SK-N-SH (cell line): ENCODE data around the gene DEFB129. TPM values are rescaled to one million over a fixed set of nuclear protein-coding genes. Genes with fewer than 3 reads are reported as not detected.

Experiments
- CTCF ChIA-PET: fragments of 300-600, 350-600 bp; formaldehyde crosslinking; extraction: SDS; loops from one replicate; lab custom pipeline; 2021; lab: Yijun Ruan, JAX
- POLR2A ChIA-PET: fragments of 350-600 bp; sonication (Branson Sonifier 250); formaldehyde crosslinking; extraction: SDS; loops from one replicate; lab custom pipeline; 2020; ENCODE audit warnings: antibody characterized with exemption, inconsistent platforms; lab: Yijun Ruan, JAX
- DNase-seq: peaks from one replicate; pipeline ENCODE4 v3.0.0; 2012
- H2AFZ ChIP-seq: fragments of 200-600 bp; sonication (generic); 2 replicates; pipeline ENCODE4 v1.8.1; 2016; ENCODE audit warnings: antibody characterized with exemption, mild to moderate bottlenecking, low read depth
- H3F3A ChIP-seq: fragments of 200-600 bp; sonication (generic); replicated peaks from 2 replicates; pipeline ENCODE3; 2016; ENCODE audit warnings: antibody characterized with exemption, mild to moderate bottlenecking; ENCODE audit not compliant: insufficient read depth
- H3K27ac ChIP-seq, 2 experiments: fragments of 200-500 bp in 1 of 2; fragments of 200-600 bp in 1 of 2; sonication (Bioruptor generic) in 1 of 2; sonication (generic), shearing (Covaris generic) in 1 of 2; 2 replicates each; pipeline versions ENCODE4 v1.5.1 to v1.6.1; 2014 to 2016; ENCODE audit warnings: low read depth in 2 of 2, inconsistent platforms in 1 of 2, low read length in 1 of 2, mild to moderate bottlenecking in 1 of 2, mixed read lengths in 1 of 2
- H3K27me3 ChIP-seq: fragments of 200-600 bp; sonication (generic), shearing (Covaris generic); 2 replicates; pipeline ENCODE4 v1.6.1; 2016; ENCODE audit warnings: mixed run types; ENCODE audit not compliant: insufficient read depth
- H3K36me3 ChIP-seq, 2 experiments: fragments of 200-500 bp in 1 of 2; fragments of 200-600 bp in 1 of 2; sonication (Bioruptor generic) in 1 of 2; sonication (generic) in 1 of 2; replicated peaks in 1 of 2; 2 replicates each; pipeline versions ENCODE3 to v1.5.1; 2014 to 2016; ENCODE audit warnings: low read length in 1 of 2, mild to moderate bottlenecking in 1 of 2; ENCODE audit not compliant: insufficient read depth in 2 of 2, control insufficient read depth in 1 of 2
- H3K4me1 ChIP-seq, 2 experiments: fragments of 200-500 bp in 1 of 2; fragments of 200-600 bp in 1 of 2; sonication (Bioruptor generic) in 1 of 2; sonication (generic), shearing (Covaris generic) in 1 of 2; 2 replicates each; pipeline versions ENCODE4 v1.5.1 to v1.6.1; 2014 to 2016; ENCODE audit warnings: low read depth in 1 of 2, low read length in 1 of 2, mixed run types in 1 of 2; ENCODE audit not compliant: insufficient read depth in 2 of 2, control insufficient read depth in 1 of 2
- H3K4me2 ChIP-seq: fragments of 200-600 bp; sonication (generic), shearing (Covaris generic); 2 replicates; pipeline ENCODE4 v1.6.1; 2017; ENCODE audit warnings: mixed run types
- H3K4me3 ChIP-seq, 2 experiments: fragments of 200-500 bp in 1 of 2; fragments of 200-600 bp in 1 of 2; sonication (Bioruptor generic) in 1 of 2; sonication (generic), shearing (Covaris generic) in 1 of 2; 2 replicates each; pipeline versions ENCODE4 v1.5.1 to v1.8.1; 2014 to 2016; ENCODE audit warnings: low read depth in 2 of 2, inconsistent platforms in 1 of 2, low read length in 1 of 2, mild to moderate bottlenecking in 1 of 2, mixed read lengths in 1 of 2, moderate library complexity in 1 of 2
- H3K79me2 ChIP-seq: fragments of 200-600 bp; sonication (generic); 2 replicates; pipeline ENCODE4 v1.8.1; 2017; ENCODE audit warnings: mild to moderate bottlenecking; ENCODE audit not compliant: insufficient read depth
- H3K9ac ChIP-seq: fragments of 200-600 bp; sonication (generic); 2 replicates; pipeline ENCODE4 v1.6.1; 2017; ENCODE audit warnings: mixed run types
- H3K9me2 ChIP-seq: fragments of 200-600 bp; sonication (generic); 2 replicates; pipeline ENCODE4 v1.6.1; 2017; ENCODE audit warnings: mixed run types
- H3K9me3 ChIP-seq: fragments of 200-600 bp; sonication (generic); 2 replicates; pipeline ENCODE4 v1.6.1; 2017; ENCODE audit warnings: mixed run types, mild to moderate bottlenecking, moderate library complexity
- H4K20me1 ChIP-seq: fragments of 200-600 bp; sonication (generic); 2 replicates; pipeline ENCODE4 v1.6.1; 2017; ENCODE audit warnings: mild to moderate bottlenecking, mixed run types; ENCODE audit not compliant: insufficient read depth
- ELF1 ChIP-seq: IDR thresholded peaks from 2 replicates; pipeline ENCODE4 v1.4.0; 2012
- EP300 ChIP-seq, 2 experiments: IDR thresholded peaks; 2 replicates each; pipeline versions ENCODE4 v1.4.0 to v1.6.1; 2012; ENCODE audit warnings: borderline replicate concordance in 1 of 2, low read depth in 1 of 2, low read length in 1 of 2
- EZH2phosphoT487 ChIP-seq: fragments of 200-600 bp; sonication (generic); IDR thresholded peaks from 2 replicates; pipeline ENCODE4 v1.6.1; 2017; ENCODE audit warnings: low read depth, mixed run types, mild to moderate bottlenecking, antibody characterized with exemption, moderate library complexity, borderline replicate concordance
- FOSL2 ChIP-seq: IDR thresholded peaks from 2 replicates; pipeline ENCODE4 v1.4.0; 2012; ENCODE audit warnings: low read depth, mild to moderate bottlenecking, moderate library complexity, borderline replicate concordance
- FOXJ3 ChIP-seq: sonication (generic); formaldehyde crosslinking; IDR thresholded peaks from 2 replicates; pipeline ENCODE4 v1.5.1; 2020; ENCODE audit warnings: mild to moderate bottlenecking, missing genetic modification reagents
- FOXM1 ChIP-seq: IDR thresholded peaks from 2 replicates; pipeline ENCODE4 v1.4.0; 2012; ENCODE audit warnings: low read depth, mild to moderate bottlenecking
- GATA2 ChIP-seq: sonication (generic); formaldehyde crosslinking; IDR thresholded peaks from 2 replicates; pipeline ENCODE4 v1.5.0; 2020; ENCODE audit warnings: mild to moderate bottlenecking, missing genetic modification reagents
- MEF2A ChIP-seq: IDR thresholded peaks from 2 replicates; pipeline ENCODE4 v1.4.0; 2012; ENCODE audit warnings: low read depth, borderline replicate concordance
- MXI1 ChIP-seq: IDR thresholded peaks from 2 replicates; pipeline ENCODE4 v1.6.1; 2012; ENCODE audit warnings: mild to moderate bottlenecking, low read depth, low read length, improper control_type of control experiment
- NFIC ChIP-seq: IDR thresholded peaks from 2 replicates; pipeline ENCODE4 v1.4.0; 2012; ENCODE audit warnings: borderline replicate concordance
- POLR2AphosphoS5 ChIP-seq: IDR thresholded peaks from 2 replicates; pipeline ENCODE4 v1.6.1; 2012; ENCODE audit warnings: low read depth, low read length
- RCOR1 ChIP-seq: fragments of 150-350 bp; IDR thresholded peaks from 2 replicates; pipeline ENCODE4 v1.6.1; 2017; ENCODE audit warnings: antibody characterized with exemption, low read length
- REST ChIP-seq: IDR thresholded peaks from 2 replicates; pipeline ENCODE4 v1.6.1; 2012; ENCODE audit warnings: mild to moderate bottlenecking, low read depth, low read length, moderate library complexity
- RFX5 ChIP-seq: IDR thresholded peaks from 2 replicates; pipeline ENCODE4 v1.6.1; 2012; ENCODE audit warnings: mild to moderate bottlenecking, improper control_type of control experiment, low read length
- RXRA ChIP-seq: IDR thresholded peaks from 2 replicates; pipeline ENCODE4 v1.4.0; 2012; ENCODE audit warnings: low read depth, mild to moderate bottlenecking, borderline replicate concordance
- TCF12 ChIP-seq: IDR thresholded peaks from 2 replicates; pipeline ENCODE4 v1.4.0; 2012
- TEAD4 ChIP-seq: IDR thresholded peaks from 2 replicates; pipeline ENCODE4 v1.4.0; 2012; ENCODE audit warnings: mild to moderate bottlenecking, borderline replicate concordance; ENCODE audit not compliant: insufficient read depth
- WGBS: methylation state at CpG from one replicate; pipeline ENCODE4 v1.1.6; 2017; ENCODE audit warnings: low lambda C conversion rate; 5-methylcytosine and 5-hydroxymethylcytosine counted together
- polyA plus RNA-seq, 3 experiments: library from polyadenylated mRNA; depleted of rRNA; stranded (reverse); fragments of >200 nt; gene quantifications; 2 replicates each; pipeline ENCODE4 v1.2.3, GENCODE V29; 2012
- TF ChIP-seq, protein P1 (sequence below): fragments of 150-350 bp; IDR thresholded peaks from 2 replicates; pipeline ENCODE4 v1.6.1; 2017; ENCODE audit warnings: antibody characterized with exemption, low read length, low read depth, borderline replicate concordance
- TF ChIP-seq, protein P2 (sequence below): IDR thresholded peaks from 2 replicates; pipeline ENCODE4 v1.4.0; 2012; ENCODE audit warnings: low read depth
- TF ChIP-seq, protein P3 (sequence below): IDR thresholded peaks from 2 replicates; pipeline ENCODE4 v1.4.0; 2012; ENCODE audit warnings: low read depth, borderline replicate concordance
- TF ChIP-seq, protein P4 (sequence below): IDR thresholded peaks from 2 replicates; pipeline ENCODE4 v1.4.0; 2012; ENCODE audit warnings: low read depth, borderline replicate concordance

The DEFB129 gene
- polyA plus RNA-seq, 1 of the 3 experiments (the other 2 are of a cell fraction), result not detected

DNA sequence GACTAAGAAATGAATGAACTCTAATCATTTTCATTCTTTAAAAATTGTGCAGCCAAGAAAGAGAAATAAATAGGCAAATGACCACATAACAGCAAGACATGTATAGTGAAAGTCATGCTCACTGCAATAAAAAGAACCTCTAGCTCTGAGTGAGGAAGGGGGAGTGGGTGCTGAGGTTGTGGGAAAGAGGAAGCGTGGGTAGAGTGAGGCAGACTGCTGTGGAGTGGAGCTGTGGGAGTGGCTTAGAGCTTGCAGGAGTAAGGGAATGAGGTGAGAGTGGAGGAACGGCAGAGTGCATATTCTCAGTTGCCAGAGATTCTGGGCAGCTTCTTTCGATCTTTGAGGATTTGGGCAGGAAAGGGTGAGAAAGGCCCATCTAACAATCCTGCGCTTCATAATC is 10.4 kb downstream of the DEFB129 start:
- Histone ChIP-seq H3K27ac (no peak overlapping the region), H3K4me3 (no peak overlapping the region), H3K9ac (no peak overlapping the region), H3K36me3 (no peaks in the 10 kb centered on the region), H2AFZ (no peak overlapping the region), H4K20me1 (no peaks in the 10 kb centered on the region), H3K9me2 (no peaks in the 10 kb centered on the region), H3F3A (no peaks in the 10 kb centered on the region), H3K4me2 (no peak overlapping the region), H3K9me3 (no peaks in the 10 kb centered on the region), H3K4me1 (no peaks in the 10 kb centered on the region; a peak in 1 of 4 replicates), H3K27me3 (no peaks in the 10 kb centered on the region; the same call in 1 of the 2 replicates), H3K79me2 (no peaks in the 10 kb centered on the region)
- 63% methylated on average over 4 of the region's 4 CpGs for WGBS
- DNase-seq, result no peak
- TF ChIP-seq TEAD4, result no peak
- TF ChIP-seq RFX5, result no peak
- TF ChIP-seq FOXJ3 (CRISPR knock-in tag), result no peak
- no peak for TF ChIP-seq FOXM1
- no peak for TF ChIP-seq FOSL2
- no peak for TF ChIP-seq EZH2phosphoT487
- TF ChIP-seq MXI1, result no peak
- TF ChIP-seq, protein P1, sequence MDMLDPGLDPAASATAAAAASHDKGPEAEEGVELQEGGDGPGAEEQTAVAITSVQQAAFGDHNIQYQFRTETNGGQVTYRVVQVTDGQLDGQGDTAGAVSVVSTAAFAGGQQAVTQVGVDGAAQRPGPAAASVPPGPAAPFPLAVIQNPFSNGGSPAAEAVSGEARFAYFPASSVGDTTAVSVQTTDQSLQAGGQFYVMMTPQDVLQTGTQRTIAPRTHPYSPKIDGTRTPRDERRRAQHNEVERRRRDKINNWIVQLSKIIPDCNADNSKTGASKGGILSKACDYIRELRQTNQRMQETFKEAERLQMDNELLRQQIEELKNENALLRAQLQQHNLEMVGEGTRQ, result no peak
- TF ChIP-seq EP300 (IDR thresholded peaks at IDR 0.05; ENCODE audit: borderline replicate concordance in 1 of 2, low read depth in 1 of 2, low read length in 1 of 2), result no peak
- TF ChIP-seq NFIC, result no peak
- TF ChIP-seq, protein P2, sequence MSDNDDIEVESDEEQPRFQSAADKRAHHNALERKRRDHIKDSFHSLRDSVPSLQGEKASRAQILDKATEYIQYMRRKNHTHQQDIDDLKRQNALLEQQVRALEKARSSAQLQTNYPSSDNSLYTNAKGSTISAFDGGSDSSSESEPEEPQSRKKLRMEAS, result no peak
- TF ChIP-seq TCF12, result no peak
- TF ChIP-seq MEF2A, result no peak
- no peak for TF ChIP-seq POLR2AphosphoS5
- TF ChIP-seq ELF1, result no peak
- no peak for TF ChIP-seq GATA2
- no peak for TF ChIP-seq RXRA
- POLR2A ChIA-PET, result no interaction called here
- CTCF ChIA-PET, result interaction anchor here (1.9 to 3.7 kb wide), 2 partner anchors 11 to 28 kb away, joined by 6 to 16 read pairs; partner anchors contain the start of gene DEFB129

DNA sequence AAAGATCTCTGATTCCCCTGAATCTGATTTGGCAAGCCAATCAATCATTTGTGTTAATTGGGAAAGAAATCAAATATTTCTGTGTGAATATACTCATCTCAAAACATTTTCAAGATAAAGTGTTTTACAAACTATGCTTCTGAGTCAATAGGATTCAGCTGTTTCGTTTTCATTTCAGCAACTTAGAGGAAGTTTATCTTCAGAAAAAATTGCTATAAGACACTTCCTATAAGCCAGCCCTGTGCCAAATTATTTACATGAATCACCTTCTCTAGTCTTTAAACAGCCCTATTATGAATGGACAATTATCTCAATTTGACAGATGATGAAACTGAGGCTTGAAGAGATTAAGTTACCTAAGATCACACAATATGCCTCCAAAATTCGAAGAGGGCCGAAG is 10.9 kb downstream of the DEFB129 start:
- DNase-seq, result no peak
- no peak overlapping the region for H2AFZ ChIP-seq
- H3K4me3 ChIP-seq, result no peak overlapping the region
- H3K27me3 ChIP-seq, result no peaks in the 10 kb centered on the region; the same call in 1 of the 2 replicates
- no peaks in the 10 kb centered on the region for H3K36me3 ChIP-seq
- H3K27ac ChIP-seq, result no peak overlapping the region
- CTCF ChIA-PET, result interaction anchor here (1.9 to 3.7 kb wide), 2 partner anchors 11 to 28 kb away, joined by 6 to 16 read pairs; partner anchors contain the start of gene DEFB129
- H3K9ac ChIP-seq, result no peak overlapping the region
- H3K79me2 ChIP-seq, result no peaks in the 10 kb centered on the region
- H3K4me2 ChIP-seq, result no peak overlapping the region
- no peaks in the 10 kb centered on the region; a peak in 1 of 4 replicates for H3K4me1 ChIP-seq
- H3F3A ChIP-seq, result no peaks in the 10 kb centered on the region
- H3K9me3 ChIP-seq, result no peaks in the 10 kb centered on the region
- POLR2A ChIA-PET, result no interaction called here
- 53% methylated on average over 3 of the region's 3 CpGs for WGBS
- H4K20me1 ChIP-seq, result no peaks in the 10 kb centered on the region
- no peaks in the 10 kb centered on the region for H3K9me2 ChIP-seq
- TF ChIP-seq, protein P2, result no peak
- no peak for TF ChIP-seq EZH2phosphoT487
- TF ChIP-seq RCOR1, result no peak
- TF ChIP-seq FOXM1, result no peak
- TF ChIP-seq NFIC, result no peak
- TF ChIP-seq, protein P3, sequence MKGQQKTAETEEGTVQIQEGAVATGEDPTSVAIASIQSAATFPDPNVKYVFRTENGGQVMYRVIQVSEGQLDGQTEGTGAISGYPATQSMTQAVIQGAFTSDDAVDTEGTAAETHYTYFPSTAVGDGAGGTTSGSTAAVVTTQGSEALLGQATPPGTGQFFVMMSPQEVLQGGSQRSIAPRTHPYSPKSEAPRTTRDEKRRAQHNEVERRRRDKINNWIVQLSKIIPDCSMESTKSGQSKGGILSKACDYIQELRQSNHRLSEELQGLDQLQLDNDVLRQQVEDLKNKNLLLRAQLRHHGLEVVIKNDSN, result no peak
- TF ChIP-seq, protein P4, sequence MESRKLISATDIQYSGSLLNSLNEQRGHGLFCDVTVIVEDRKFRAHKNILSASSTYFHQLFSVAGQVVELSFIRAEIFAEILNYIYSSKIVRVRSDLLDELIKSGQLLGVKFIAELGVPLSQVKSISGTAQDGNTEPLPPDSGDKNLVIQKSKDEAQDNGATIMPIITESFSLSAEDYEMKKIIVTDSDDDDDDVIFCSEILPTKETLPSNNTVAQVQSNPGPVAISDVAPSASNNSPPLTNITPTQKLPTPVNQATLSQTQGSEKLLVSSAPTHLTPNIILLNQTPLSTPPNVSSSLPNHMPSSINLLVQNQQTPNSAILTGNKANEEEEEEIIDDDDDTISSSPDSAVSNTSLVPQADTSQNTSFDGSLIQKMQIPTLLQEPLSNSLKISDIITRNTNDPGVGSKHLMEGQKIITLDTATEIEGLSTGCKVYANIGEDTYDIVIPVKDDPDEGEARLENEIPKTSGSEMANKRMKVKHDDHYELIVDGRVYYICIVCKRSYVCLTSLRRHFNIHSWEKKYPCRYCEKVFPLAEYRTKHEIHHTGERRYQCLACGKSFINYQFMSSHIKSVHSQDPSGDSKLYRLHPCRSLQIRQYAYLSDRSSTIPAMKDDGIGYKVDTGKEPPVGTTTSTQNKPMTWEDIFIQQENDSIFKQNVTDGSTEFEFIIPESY, result no peak
- no peak for TF ChIP-seq REST
- no peak for TF ChIP-seq RXRA
